PFSK-1 (cell line): ENCODE data around the gene ULK1.

Experiments
- FOXP2 ChIP-seq: optimal IDR thresholded peaks from 2 replicates; pipeline ENCODE3; 2011; ENCODE audit warnings: borderline replicate concordance, control low read depth, inconsistent platforms; ENCODE audit not compliant: insufficient read depth; ENCODE audit errors: extremely low read length, extremely low read depth
- POLR2AphosphoS5 ChIP-seq: IDR thresholded peaks from 2 replicates; pipeline ENCODE4 v1.6.1; 2012; ENCODE audit warnings: low read depth, mild to moderate bottlenecking, control low read depth, low read length, moderate library complexity
- SIN3A ChIP-seq: IDR thresholded peaks from 2 replicates; pipeline ENCODE4 v1.6.1; 2012; ENCODE audit warnings: mild to moderate bottlenecking, low read length, moderate library complexity, borderline replicate concordance; ENCODE audit not compliant: insufficient read depth
- TAF1 ChIP-seq: IDR thresholded peaks from 2 replicates; pipeline ENCODE4 v1.6.1; 2012; ENCODE audit warnings: low read length, control low read depth, borderline replicate concordance; ENCODE audit not compliant: insufficient read depth
- TF ChIP-seq, protein P1 (sequence below), 2 experiments: IDR thresholded peaks; 2 replicates each; pipeline versions ENCODE4 v1.6.1 to v1.8.0; 2011 to 2012; ENCODE audit warnings: low read depth in 2 of 2, low read length in 2 of 2, control low read depth in 1 of 2, inconsistent platforms in 1 of 2, mild to moderate bottlenecking in 1 of 2, moderate library complexity in 1 of 2; ENCODE audit not compliant: insufficient read depth in 1 of 2

DNA sequence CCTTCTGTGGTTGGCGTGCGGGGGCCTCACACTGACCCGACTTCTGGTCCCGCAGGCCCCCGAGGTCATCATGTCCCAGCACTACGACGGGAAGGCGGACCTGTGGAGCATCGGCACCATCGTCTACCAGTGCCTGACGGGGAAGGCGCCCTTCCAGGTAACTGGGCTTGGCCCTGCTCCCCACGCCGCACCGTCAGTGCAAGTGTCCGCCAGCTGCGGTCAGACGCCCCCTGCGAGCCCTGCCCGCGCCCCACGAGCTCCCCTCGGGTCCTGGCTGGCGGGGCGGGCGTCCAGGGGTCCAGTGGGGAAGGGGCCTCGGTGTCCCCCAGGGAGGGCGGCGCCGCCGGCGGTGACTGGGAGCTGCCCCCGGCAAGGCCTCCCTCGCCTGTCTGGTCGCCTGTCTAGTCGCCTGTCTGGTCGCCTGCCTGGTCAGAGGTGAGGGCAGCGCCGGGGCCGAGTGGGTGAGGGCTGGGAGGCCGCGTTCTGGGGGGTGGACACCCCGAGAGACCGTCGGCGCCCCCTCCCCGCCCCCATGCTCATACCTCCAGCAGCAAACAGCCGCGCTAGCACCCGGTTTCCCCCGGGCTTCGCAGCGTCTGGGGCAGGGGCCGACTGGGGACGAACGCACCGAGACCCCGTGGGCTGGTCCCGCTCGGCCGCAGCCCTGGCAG lies 14.8 kb downstream of the ULK1 start:
- TF ChIP-seq TAF1 (no peak), POLR2AphosphoS5 (no peak), SIN3A (no peak), FOXP2 (no peak)
- TF ChIP-seq, protein P1, sequence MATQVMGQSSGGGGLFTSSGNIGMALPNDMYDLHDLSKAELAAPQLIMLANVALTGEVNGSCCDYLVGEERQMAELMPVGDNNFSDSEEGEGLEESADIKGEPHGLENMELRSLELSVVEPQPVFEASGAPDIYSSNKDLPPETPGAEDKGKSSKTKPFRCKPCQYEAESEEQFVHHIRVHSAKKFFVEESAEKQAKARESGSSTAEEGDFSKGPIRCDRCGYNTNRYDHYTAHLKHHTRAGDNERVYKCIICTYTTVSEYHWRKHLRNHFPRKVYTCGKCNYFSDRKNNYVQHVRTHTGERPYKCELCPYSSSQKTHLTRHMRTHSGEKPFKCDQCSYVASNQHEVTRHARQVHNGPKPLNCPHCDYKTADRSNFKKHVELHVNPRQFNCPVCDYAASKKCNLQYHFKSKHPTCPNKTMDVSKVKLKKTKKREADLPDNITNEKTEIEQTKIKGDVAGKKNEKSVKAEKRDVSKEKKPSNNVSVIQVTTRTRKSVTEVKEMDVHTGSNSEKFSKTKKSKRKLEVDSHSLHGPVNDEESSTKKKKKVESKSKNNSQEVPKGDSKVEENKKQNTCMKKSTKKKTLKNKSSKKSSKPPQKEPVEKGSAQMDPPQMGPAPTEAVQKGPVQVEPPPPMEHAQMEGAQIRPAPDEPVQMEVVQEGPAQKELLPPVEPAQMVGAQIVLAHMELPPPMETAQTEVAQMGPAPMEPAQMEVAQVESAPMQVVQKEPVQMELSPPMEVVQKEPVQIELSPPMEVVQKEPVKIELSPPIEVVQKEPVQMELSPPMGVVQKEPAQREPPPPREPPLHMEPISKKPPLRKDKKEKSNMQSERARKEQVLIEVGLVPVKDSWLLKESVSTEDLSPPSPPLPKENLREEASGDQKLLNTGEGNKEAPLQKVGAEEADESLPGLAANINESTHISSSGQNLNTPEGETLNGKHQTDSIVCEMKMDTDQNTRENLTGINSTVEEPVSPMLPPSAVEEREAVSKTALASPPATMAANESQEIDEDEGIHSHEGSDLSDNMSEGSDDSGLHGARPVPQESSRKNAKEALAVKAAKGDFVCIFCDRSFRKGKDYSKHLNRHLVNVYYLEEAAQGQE (IDR thresholded peaks at IDR 0.05; ENCODE audit: insufficient read depth in 1 of 2, low read depth in 2 of 2, low read length in 2 of 2), result no peak
